Stimulated activated CD4-positive, alpha-beta T cell treated with anti-CD3 and anti-CD28 coated beads, Interleukin-15, amount 100 ng/mL, for 24 hours (primary cell): Measurements from ENCODE around the gene CFDP1.
A peak's percentile ranks its signal among the peaks of the same experiment; 100 is the strongest.
"Not testable (repeated sequence)": the region's sequence is repeated elsewhere in the genome, so short reads cannot be mapped to it uniquely, and the experiment has no call there.

Experiments used
- DNase-seq: peaks from one replicate; pipeline ENCODE4 v3.0.0-alpha.2; 2020

CFDP1 gene

GRCh38 chr16:75286389-75286788 lies 146.9 kb downstream of the CFDP1 start:
- no peak for DNase-seq

- no peak for DNase-seq
Measured at GRCh38 chr16:75282466-75283281, 150.6 kb downstream of the CFDP1 start.

- no peak for DNase-seq
Measured at GRCh38 chr16:75281826-75282225, 151.5 kb downstream of the CFDP1 start.

GRCh38 chr16:75281009-75281408 lies 152.3 kb downstream of the CFDP1 start:
- not testable (repeated sequence) for DNase-seq

DNA sequence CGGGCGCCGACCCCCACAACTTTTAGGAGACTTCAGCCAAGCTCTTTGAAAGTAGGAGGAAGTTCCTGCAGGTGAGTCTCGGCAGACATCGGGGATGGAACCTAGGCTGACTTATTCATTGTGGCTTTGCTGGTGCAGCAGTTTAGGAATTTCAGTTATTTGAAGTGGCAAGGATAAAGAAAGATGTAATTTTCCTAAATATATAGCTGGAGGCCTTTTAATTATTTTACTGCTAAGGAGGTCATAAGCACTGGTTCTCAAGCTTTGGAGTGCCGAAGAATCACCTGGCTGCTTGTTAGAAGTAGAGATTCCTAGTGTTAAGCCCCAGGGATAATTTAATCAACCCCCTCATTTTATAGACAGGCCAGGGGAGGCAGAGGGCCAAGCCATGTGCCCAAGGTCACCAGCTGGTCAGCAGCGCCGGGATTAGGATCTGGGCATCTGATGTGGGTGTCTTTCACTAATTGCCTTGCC lies 152.9 kb downstream of the CFDP1 start:
- no peak for DNase-seq

- no peak for DNase-seq
Measured at GRCh38 chr16:75279305-75279704, 154.0 kb downstream of the CFDP1 start.

GRCh38 chr16:75273054-75273925 lies 160.0 kb downstream of the CFDP1 start:
- no peak for DNase-seq

- not testable (repeated sequence) for DNase-seq
Measured at GRCh38 chr16:75272629-75273028, 160.7 kb downstream of the CFDP1 start.

DNA sequence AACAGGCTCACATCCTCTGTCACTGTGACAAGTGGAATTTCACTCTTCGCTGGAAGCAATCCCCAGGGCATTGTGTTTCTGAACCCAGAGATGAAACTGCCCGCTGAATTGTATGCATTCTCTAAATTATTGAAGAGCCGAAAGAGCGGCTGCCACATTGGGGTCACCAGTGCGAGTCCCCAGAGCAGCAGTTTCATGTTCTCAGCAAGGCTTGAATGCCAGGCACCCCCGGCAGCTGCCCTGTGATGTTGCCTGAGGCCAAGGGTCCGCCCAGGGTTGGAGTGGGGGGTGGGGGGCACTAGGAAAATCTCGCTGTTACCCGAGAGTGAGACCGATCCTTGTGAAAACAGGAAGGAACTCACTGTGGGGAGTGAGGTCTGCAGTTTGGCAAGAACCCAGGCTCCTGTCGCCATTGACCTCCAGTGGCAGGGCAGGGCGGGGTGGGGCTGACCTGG lies 161.2 kb downstream of the CFDP1 start:
- no peak for DNase-seq

GRCh38 chr16:75271441-75272096 lies 161.7 kb downstream of the CFDP1 start:
- no peak for DNase-seq

DNA sequence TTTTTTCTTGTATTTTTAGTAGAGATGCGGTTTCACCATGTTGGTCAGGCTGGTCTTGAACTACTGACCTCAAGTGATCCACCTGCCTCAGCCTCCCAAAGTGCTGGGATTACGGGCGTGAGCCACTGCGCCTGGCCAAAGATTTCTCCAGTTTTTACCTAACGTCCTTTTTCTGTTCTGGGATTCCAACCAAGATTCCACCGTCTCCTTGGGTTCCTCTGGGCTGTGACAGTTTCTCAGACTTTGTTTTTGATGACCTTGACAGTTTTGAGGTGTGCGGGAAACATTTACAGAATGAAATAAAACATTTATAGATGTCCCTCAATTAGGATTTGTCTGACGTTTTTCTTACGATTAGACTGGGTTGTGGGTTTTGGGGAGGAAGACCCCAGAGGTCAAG lies 163.9 kb downstream of the CFDP1 start:
- DNase-seq: not testable (repeated sequence)

- no peak for DNase-seq
Measured at GRCh38 chr16:75267631-75268264, 165.6 kb downstream of the CFDP1 start.

DNA sequence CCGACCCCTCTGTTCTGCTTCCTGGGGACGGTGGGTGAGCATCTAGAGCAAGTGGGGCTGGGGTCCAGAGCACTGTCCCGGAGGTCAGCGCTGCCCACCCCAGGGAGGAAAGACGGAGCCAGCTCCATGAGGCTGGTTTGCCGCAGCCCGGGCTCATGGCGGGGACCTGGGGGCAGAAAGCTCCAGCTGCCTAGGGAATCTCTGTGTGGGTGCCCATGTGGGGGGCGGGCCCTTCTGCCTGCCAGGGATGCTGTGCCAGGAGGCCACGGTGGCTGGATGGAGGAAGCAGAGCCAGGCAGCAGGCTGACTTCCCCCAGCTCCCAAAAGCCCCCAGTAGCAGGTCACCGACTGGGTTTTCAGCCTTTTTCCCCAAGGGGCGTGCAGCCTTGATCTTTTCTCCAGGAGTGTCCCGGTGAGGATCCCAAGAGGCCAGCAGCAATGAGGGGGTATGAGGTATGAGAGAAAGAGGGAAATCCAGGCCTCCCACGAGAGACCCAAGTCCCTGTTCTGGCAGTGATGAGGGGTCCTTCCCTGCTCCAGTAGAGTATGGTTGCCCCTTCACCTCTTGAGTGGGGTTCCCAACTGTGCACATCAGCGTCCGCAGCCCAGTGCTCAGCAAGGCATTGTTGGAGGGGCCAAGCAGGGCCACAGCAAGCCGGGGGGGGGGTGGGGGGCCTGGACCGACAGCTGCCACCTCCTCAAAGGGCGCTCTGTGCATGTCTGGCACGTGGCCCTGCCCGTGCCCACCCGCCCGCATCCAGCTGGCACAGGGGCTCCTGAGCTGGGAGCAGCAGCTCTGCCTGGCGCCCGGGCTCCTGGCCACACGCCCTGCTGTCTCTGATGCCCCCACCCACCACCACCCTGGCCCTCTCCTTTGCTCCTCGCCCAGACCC lies 166.3 kb downstream of the CFDP1 start:
- DNase-seq: no peak

GRCh38 chr16:75265911-75266701 lies 167.2 kb downstream of the CFDP1 start:
- peak; percentile 32 for DNase-seq

- no peak for DNase-seq
Measured at GRCh38 chr16:75264999-75265910, 168.0 kb downstream of the CFDP1 start.

- no peak for DNase-seq
Measured at GRCh38 chr16:75264457-75264998, 168.8 kb downstream of the CFDP1 start.

DNA sequence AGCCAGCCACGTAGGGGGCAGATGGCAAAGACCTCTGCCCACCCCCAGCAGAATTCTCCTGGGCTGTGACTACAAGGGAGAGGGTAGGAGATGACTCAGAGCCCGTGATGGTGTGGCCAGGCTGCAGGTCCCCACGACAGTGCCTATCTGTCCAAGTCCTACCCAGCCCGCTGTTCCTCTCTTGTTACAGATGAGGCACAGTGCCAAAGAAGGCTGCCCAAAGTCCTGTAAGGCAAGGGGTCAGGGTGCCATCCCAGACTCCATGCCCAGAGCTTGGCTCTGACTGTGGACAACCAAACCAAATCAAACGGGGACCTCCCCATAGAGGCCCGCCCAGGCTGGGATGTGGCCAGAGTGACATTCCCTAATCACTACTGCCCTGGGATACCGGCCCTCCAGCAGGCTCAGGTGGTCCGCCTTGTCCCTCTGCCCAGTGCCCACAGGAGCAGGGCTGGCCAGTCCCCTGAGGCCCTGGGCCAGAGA lies 169.3 kb downstream of the CFDP1 start:
- DNase-seq: no peak

- DNase-seq: no peak
Measured at GRCh38 chr16:75263291-75263962, 169.9 kb downstream of the CFDP1 start.

- no peak for DNase-seq
Measured at GRCh38 chr16:75262800-75263127, 170.5 kb downstream of the CFDP1 start.
